ENCODE results near the gene CPEB4. TPM values are rescaled to one million over a fixed set of nuclear protein-coding genes. Genes with fewer than 3 reads are reported as not detected.

Gene CPEB4
- total and polyA plus RNA-seq, 2 of the 8 experiments (the other 6 are each of a cell fraction or from before 2014, with no cell fraction given): 8.4 to 13.4 TPM

GRCh38 chr5:173910215-173910614 lies 22.1 kb downstream of the CPEB4 start:
- DNase-seq (ENCODE audit: low read depth in 1 of 2, low spot score in 2 of 2) (no peak), FAIRE-seq (no peak)
- Histone ChIP-seq H3K9me3 (ENCODE audit: insufficient read depth in 2 of 2, low read depth in 1 of 2, low read length in 1 of 2) (no peaks in the 10 kb centered on the region), H2AK5ac (ENCODE audit: low read depth, low read length) (no peak overlapping the region), H3K4ac (replicated peaks; ENCODE audit: insufficient read length, low read depth, low read length) (no peak overlapping the region), H3K9ac (replicated peaks in 1 of 4; ENCODE audit: extremely low read depth in 1 of 4, low read depth in 3 of 4, low read length in 3 of 4) (no peak overlapping the region), H3K23ac (ENCODE audit: insufficient read length) (no peak overlapping the region), H2BK20ac (ENCODE audit: low read length) (no peak overlapping the region), H3K36me3 (ENCODE audit: control insufficient read depth in 2 of 4, insufficient read depth in 4 of 4, low read length in 3 of 4) (no peaks in the 10 kb centered on the region), H2BK12ac (ENCODE audit: low read depth, low read length) (no peak overlapping the region), H3K4me2 (ENCODE audit: insufficient read depth in 1 of 2, low read depth in 2 of 2, low read length in 2 of 2) (no peak overlapping the region), H2BK5ac (ENCODE audit: low read depth, low read length) (no peak overlapping the region), H3K79me1 (ENCODE audit: low read depth, low read length) (no peaks in the 10 kb centered on the region), H3K23me2 (ENCODE audit: low read depth, low read length) (no peaks in the 10 kb centered on the region), H3K18ac (ENCODE audit: extremely low read depth, low read length) (no peak overlapping the region), H3K27ac (ENCODE audit: low read depth, low read length) (no peak overlapping the region), H3K14ac (ENCODE audit: insufficient read length) (no peak overlapping the region), H3K79me2 (ENCODE audit: control insufficient read depth in 1 of 2, insufficient read depth in 2 of 2, low read length in 2 of 2) (peaks cover 0 to 4% of the 10 kb centered on the region in 2 experiments; a peak in 1 of 4 replicates), H4K5ac (ENCODE audit: insufficient read length, low read depth, low read length) (no peak overlapping the region), H3K56ac (replicated peaks; ENCODE audit: insufficient read length, low read depth, low read length) (no peak overlapping the region), H3K27me3 (replicated peaks in 1 of 4; ENCODE audit: control insufficient read depth in 3 of 4, extremely low read depth in 1 of 4, insufficient read depth in 3 of 4, low read length in 3 of 4) (no peaks in the 10 kb centered on the region), H2BK120ac (replicated peaks; ENCODE audit: low read depth, low read length) (no peak overlapping the region), H3K4me1 (replicated peaks in 1 of 4; ENCODE audit: control insufficient read depth in 3 of 4, insufficient read depth in 4 of 4, low read length in 3 of 4) (peaks cover under 1 to 4% (median 3%) of the 10 kb centered on the region in 4 experiments; a peak in 6 of 7 replicates), H4K20me1 (replicated peaks in 1 of 2; ENCODE audit: control insufficient read depth in 1 of 2, insufficient read depth in 2 of 2, low read length in 2 of 2) (no peaks in the 10 kb centered on the region), H4K8ac (ENCODE audit: extremely low read depth, insufficient read depth, low read length) (no peak overlapping the region), H4K91ac (replicated peaks; ENCODE audit: insufficient read length, low read length) (no peak overlapping the region), H2BK15ac (ENCODE audit: low read length) (no peak overlapping the region), H2AFZ (ENCODE audit: low read length) (no peak overlapping the region), H3K4me3 (ENCODE audit: extremely low read depth in 1 of 4, insufficient read depth in 2 of 4, low read depth in 3 of 4, low read length in 4 of 4) (no peak overlapping the region)
- ChIA-PET POLR2A (ENCODE audit: partially characterized antibody) (interaction anchor here (0.6 to 1.3 kb wide), 2 partner anchors 22 to 63 kb away, joined by 3 read pairs; partner anchors contain the start of gene CPEB4), CTCF (ENCODE audit: partially characterized antibody) (interaction anchor here (0.7 to 0.9 kb wide), 2 partner anchors 15 to 74 kb away, joined by 3 read pairs; no protein-coding TSS in a partner anchor)
- WGBS, 2 experiments (ENCODE audit: extremely low coverage in 1 of 2, insufficient coverage in 1 of 2, insufficient read length in 1 of 2, insufficient replicate concordance in 2 of 2, low coverage in 1 of 2, low lambda C conversion rate in 2 of 2, missing lambda C conversion rate in 1 of 2): 81% methylated on average over 3 of the region's 3 CpGs; no CpG with 5 or more reads in 1 of the 2 experiments
- TF ChIP-seq EGR1 (IDR thresholded peaks at IDR 0.05; ENCODE audit: borderline replicate concordance, low read depth, low read length) (no peak), CTBP2 (IDR thresholded peaks at IDR 0.05; ENCODE audit: borderline replicate concordance, insufficient read depth, insufficient read length, low read length) (no peak), RBBP5 (IDR thresholded peaks at IDR 0.05; ENCODE audit: borderline replicate concordance, low read depth, low read length) (no peak), CEBPB (IDR thresholded peaks at IDR 0.05; ENCODE audit: low read depth, low read length) (no peak), ATF2 (IDR thresholded peaks at IDR 0.05; ENCODE audit: low read length) (no peak)

Measured in H1 (cell line).